Retinal pigment epithelial cell (primary cell): ENCODE measurements around the gene ASNSD1.

Experiments
- DNase-seq: peaks from one replicate; pipeline ENCODE4 v3.0.0-alpha.2; 2010; ENCODE audit warnings: low read depth
- H3K4me3 ChIP-seq: 2 replicates; pipeline ENCODE4 v1.5.1; 2011; ENCODE audit warnings: mild to moderate bottlenecking, low read length, control low read depth, moderate library complexity
- CTCF ChIP-seq: conservative IDR thresholded peaks from 2 replicates; pipeline ENCODE4 v1.5.1; 2011; ENCODE audit warnings: low read depth, low read length, control low read depth, inconsistent platforms

The ASNSD1 gene

DNA sequence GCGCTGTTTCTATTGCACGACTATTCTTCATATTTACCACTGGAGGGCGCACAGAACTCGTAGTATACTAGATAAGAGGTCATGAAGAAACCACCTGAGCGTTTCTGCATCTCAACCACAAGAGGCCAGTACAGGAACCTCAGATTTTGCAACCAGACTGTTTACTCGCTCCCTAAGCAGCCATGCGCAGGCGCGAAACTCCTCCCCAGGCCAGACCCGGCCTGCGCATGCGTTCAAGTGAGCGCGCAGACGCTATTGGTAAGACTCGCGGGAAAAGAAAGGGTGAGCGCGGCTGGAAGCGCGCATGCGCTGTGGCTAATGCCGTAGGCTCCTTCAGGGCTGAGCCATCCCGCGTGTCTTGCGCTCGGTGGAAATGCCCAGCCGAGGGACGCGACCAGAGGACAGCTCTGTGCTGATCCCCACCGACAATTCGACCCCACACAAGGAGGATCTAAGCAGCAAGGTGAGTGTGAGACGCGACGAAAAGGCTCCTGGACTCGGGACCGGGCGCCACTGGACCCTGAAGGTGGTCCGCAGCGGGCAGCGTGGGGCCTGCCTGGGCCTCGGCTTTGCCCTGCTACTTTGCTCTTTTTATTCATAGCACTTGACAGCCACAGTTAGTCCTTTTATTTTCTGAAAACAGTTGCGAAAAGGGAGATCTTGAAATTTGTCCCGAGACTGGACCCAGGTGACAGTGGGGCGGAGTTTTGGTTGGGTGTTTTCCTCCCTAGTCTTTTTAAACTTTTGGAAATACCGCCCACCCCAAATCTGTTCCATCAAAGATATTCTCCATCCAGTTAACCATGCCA lies at the start of gene ASNSD1:
Gene ASNSD1 (plus strand): TSS at position 312 of the 809 bp plus-strand sequence. CDS start 4,674 bp downstream, outside the sequence.
- peak; percentile 94 for TF ChIP-seq CTCF
- peak; percentile 99 for DNase-seq
- H3K4me3 ChIP-seq: peak within 1 kb of the TSS; percentile 95

DNA sequence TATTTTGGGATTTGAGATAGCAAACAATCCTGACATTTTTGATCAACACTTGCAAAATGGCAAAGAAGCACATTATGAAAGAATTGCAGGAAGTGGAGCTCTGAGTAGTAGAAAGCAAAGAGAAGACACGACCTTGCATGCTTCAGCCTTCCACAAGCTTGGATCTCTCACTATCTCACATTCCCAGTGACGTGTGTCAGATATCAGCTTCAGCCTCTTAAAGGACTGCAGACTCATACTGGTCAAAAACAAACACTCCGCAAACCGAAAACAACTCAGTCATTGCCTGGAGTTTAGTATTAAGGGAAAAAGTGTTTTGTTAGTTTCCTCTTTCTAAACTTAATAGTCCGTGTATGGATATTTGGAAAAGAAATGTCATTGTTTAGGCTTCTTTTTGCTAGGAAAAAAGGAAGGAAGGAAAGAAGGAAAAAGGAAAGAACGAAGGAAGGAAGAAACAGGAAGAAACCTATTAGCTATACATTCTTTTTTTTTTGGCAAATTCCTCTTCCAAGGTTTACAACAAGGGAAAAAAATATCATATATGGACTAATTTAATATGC lies 48.1 kb upstream of the ASNSD1 start:
- H3K4me3 ChIP-seq: no peak overlapping the region
- no peak for TF ChIP-seq CTCF
- peak; percentile 43 for DNase-seq

- TF ChIP-seq CTCF: no peak
- DNase-seq: peak; percentile 71
- H3K4me3 ChIP-seq: no peak overlapping the region
Observed at GRCh38 chr2:189613650-189614420, 47.4 kb upstream of the ASNSD1 start.

DNA sequence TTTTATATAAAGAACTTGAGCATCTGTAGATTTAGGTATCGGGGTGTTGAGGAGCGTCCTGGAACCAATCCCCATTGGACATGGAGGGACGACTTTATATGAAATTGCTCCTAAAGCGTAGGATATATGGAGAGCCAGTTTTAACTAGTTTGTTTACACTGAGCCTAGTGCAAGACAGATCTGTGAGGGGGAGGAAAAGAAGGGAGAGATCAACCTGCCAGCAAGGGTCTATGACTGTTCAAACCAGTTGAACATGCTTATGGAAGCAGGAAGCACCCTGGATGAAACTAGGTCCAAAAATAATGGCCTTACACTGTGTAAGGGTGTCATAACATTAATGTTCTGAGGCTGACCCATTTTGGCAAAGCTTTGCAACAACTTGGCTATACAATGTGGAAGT lies 46.7 kb upstream of the ASNSD1 start:
- H3K4me3 ChIP-seq: no peak overlapping the region
- DNase-seq: no peak
- TF ChIP-seq CTCF: no peak

GRCh38 chr2:189618197-189618596 lies 43.1 kb upstream of the ASNSD1 start:
- DNase-seq: no peak
- TF ChIP-seq CTCF: no peak
- no peak overlapping the region for H3K4me3 ChIP-seq

GRCh38 chr2:189621781-189622180 lies 39.5 kb upstream of the ASNSD1 start:
- no peak for TF ChIP-seq CTCF
- H3K4me3 ChIP-seq: no peak overlapping the region
- no peak for DNase-seq
